GM19468 (cell line): Measurements from ENCODE around the gene LRP1.

Experiments
- ATAC-seq: cut with Tn5 transposase; IDR thresholded peaks from one replicate; pipeline ENCODE4 v1.9.1; 2021; ENCODE audit warnings: mild to moderate bottlenecking, moderate library complexity, moderate number of reproducible peaks; ENCODE audit not compliant: unreplicated experiment; ENCODE audit errors: extremely low read depth

Gene LRP1

GRCh38 chr12:57131896-57132744 lies 3.8 kb downstream of the LRP1 start:
- ATAC-seq: no peak

- ATAC-seq: no peak
Observed at GRCh38 chr12:57133013-57133569, 4.8 kb downstream of the LRP1 start.

GRCh38 chr12:57133916-57134315 lies 5.6 kb downstream of the LRP1 start:
- no peak for ATAC-seq

DNA sequence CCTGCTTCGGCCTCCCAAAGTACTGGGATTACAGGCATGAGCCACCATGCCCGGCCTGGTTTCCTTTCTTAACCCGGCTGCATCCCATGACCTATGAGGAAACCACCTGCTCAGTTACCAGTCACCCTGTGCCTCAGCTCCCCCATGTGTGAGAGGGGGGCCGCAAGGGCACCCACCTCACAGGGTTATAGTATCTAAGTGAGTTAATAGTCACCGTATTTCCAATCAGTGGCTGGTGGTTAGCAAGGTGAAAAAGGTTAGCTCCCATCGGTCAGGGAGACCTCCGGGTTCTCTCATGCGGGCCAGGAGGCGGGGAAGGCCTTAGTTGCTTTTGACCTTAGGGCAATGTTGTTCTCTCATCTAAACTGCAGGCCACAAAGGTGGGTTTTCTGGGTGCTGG lies 6.7 kb downstream of the LRP1 start:
- ATAC-seq: no peak

GRCh38 chr12:57135527-57136326 lies 7.4 kb downstream of the LRP1 start:
- ATAC-seq: no peak

- ATAC-seq: no peak
Observed at GRCh38 chr12:57138526-57139272, 10.4 kb downstream of the LRP1 start.

- ATAC-seq: no peak
Observed at GRCh38 chr12:57139796-57140649, 11.7 kb downstream of the LRP1 start.

DNA sequence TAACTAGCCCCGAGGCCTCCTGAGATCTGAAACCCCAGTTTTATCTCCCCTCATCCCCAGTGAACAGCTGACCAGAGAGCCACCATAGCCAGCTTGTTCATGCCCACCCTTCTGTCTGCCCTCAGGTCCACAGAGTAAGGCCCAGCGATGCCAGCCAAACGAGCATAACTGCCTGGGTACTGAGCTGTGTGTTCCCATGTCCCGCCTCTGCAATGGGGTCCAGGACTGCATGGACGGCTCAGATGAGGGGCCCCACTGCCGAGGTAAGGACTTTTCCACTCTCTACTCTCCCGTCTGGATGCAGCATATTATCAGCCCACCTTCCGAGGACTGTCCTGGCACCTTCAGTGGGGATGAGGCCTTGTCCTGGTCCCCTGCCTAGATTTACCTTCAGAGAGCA lies 13.0 kb downstream of the LRP1 start:
- no peak for ATAC-seq

DNA sequence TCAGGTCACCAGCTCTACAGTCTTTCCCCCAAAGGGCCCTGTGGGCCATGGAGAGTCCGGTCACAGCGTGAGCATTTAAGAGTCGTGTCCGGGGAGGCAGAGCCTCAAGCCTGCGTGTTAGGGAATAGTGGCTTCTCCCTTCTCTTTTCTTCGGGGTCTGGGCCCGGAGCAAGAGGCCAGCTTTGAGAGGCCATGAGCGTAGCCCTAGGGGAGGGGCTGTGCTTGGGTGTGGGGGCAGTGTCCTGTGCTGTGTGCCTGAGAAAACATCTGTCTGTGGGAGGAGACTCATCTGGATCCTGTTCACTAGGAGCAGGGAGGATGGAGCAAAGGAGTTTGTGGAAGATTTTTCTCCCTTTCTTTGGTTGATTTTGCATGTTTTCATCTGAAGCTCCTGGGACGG lies 13.8 kb downstream of the LRP1 start:
- no peak for ATAC-seq

GRCh38 chr12:57142727-57143126 lies 14.4 kb downstream of the LRP1 start:
- ATAC-seq: no peak

DNA sequence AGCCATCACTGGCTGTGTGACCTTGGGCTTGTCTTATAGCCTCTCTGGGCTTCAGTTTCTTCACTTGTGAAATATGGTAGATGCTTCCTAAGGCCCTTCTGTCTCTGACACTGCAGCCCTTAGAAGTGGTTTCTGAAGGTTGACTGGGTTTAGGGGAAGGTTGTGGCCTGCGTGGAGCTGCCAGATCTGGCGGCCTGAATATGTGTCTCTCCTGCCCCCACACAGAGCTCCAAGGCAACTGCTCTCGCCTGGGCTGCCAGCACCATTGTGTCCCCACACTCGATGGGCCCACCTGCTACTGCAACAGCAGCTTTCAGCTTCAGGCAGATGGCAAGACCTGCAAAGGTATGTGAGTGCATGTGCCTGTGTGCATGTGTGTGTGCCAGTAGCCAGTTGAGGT lies 15.2 kb downstream of the LRP1 start:
- ATAC-seq: no peak

DNA sequence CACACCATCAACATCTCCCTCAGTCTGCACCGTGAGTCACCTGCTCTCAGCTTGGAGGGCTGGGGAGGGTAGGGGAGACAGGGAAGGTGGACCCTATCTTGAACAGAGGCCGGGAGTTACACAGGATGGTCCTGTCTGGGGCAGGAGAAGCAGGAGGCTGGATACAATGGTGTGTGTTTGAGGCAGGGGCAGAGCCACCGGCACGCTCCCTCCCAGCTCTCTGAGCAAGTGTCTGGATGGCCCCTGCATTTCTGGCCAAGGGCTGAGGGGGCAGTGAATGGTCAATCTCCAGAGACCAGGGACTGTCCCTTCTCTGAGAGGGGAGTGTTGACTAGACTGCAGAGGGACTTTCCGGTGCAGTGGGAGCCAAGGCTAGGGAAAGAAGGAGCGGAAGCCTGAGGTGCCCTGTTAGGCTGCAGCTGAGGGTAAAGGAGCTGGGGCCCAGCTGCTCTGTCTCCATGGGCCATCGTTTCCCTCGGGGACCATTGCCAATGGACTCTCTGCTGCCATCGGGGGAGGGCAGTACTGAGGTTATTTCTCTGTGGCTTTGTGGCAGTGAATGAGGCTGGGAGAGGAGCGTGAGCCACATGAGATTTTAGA lies 17.3 kb downstream of the LRP1 start:
- ATAC-seq: no peak

DNA sequence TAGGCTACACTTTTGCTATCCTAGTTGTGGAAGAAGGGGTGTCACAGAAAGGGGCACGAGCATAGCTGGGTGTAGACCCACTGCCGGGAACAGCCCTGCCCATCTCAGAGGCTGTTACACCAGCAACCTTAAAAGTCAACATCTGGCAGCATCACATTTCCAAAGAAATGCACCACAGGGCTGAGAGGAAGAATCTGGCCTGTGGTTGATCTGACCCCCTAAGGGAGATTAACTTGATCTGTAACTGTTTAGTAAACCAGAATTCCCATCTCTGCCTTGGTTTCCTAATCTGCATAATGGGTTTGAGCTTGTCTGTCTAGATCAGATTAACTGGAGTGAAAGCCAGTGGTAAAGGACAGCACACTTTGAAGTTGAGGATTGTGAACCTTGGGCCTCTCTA lies 17.8 kb downstream of the LRP1 start:
- ATAC-seq: no peak

- no peak for ATAC-seq
Observed at GRCh38 chr12:57146961-57147944, 19.0 kb downstream of the LRP1 start, which contains the start of gene LRP1-AS. Gene LRP1-AS, minus strand, starts transcription at chr12:57147619.

DNA sequence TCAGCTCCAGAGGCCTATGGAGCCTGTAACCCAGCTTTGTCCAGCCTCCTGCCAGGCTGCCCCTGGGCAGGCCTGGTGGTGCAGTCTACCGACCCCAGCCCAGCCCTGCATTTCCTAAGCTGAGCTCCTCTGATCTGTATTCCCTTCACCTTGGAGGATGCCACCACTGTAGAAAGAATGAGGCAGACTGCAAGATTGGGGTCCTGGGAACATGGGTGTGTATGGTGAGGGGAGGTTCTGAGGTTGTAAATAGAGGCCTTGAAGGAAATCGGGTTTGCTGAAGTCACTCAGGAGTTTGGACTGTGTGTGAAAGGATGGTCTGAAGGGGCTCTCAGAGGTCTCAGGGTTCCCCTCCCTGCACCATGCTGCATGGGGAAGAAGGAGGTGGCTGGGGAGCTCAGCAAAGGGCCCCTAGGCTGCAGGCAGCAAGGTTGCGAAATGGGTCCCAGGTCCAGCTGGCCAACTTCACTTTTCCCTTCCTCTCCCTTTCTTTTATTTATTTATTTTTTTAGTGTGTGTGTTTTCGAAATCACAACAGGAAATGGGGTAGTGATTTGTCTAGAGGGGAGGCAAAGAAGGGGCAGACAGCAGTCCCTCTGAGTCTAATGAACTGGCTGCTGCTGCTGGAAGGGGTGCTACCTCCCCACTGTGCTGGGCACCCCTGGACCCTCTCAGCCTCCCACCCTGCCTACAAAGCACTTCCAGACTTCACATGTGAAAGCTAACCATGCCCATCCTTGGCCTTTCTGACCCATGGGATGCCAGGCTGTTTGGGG lies 20.4 kb downstream of the LRP1 start:
- no peak for ATAC-seq

DNA sequence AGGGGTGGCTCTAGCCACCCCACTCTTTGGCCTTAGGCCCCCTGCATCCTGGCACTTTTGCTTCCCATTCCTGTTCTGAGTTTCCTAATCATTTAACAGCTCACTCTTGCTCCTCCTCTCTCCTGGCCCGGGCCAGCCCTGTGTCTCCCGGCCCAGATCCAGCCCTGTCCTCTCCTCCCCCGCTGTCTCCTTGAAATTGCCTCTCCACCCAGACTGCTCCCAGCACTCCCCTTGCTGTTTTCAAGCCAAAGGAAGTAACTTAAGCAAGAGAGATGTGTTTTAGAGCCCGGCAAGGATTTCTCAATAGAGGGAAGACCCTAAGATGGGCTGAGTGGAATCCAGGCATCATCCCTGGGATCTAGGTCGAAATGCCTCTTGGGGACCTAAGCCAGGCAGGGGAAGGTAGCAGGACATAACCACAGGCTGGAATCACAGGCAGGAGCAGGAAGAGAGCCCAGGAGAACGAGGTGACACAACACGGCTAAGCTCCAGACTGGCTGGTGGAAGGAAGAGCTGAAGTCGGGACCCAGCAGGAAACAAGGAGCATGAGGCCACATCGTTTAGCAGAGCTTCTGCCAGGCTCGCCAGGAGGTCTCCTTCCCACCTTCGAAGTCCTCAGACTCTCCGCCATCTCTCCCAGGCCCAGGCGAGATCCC lies 21.1 kb downstream of the LRP1 start:
- no peak for ATAC-seq
